Measurements from ENCODE around the gene GALNS. TPM values are rescaled to one million over a fixed set of nuclear protein-coding genes. Genes with fewer than 3 reads are reported as not detected.
"Not testable (repeated sequence)": the region's sequence is repeated elsewhere in the genome, so short reads cannot be mapped to it uniquely, and the experiment has no call there.

Gene GALNS
- total RNA-seq, 2 experiments from 2014 or later = 50.9 to 51.8 TPM

DNA sequence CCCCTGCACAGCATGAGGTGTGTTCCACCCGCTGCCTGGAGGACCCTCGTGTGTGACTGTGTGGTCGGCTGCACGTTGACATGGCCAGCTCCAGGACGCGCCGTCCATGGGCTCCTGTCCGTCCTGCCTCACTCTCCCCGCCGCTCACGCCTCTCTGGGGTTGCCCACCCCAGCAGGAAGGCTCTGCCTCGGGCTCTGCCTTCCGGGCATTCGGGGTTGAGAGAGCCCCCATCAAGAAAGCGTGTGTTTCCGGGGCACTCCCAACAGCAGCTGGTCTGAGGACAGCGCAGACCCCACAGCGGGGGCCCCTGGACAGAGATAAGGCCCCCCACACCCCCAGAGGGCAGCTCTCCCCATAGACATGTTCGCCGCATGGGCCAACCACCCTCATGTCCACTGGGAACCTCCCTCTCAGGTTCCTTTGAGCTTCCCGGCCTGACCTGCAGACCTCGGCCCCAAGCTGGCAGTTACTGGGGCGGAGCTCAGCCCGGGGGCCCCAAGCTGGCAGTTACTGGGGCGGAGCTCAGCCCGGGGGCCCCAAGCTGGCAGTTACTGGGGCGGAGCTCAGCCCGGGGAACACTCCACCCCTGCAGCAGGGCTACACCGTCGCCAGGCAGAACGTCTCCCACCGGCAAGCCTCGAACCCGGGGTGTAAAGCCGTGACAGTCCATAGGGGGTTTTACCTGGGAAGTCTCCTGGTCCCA is 63.3 kb downstream of the GALNS start:
- DNase-seq (no peak), ATAC-seq (ENCODE audit: low read depth) (peak; percentile 28)
- Mint-ChIP-seq H3K4me3 (peak overlapping the region; percentile 51), H3K9me3 (no peaks in the 10 kb centered on the region), H3K4me1 (peaks cover 39% of the 10 kb centered on the region), H3K27ac (peak overlapping the region; percentile 74), H3K27me3 (no peaks in the 10 kb centered on the region), H3K36me3 (no peaks in the 10 kb centered on the region)
- POLR2A ChIA-PET = interaction anchor here (1.0 to 3.4 kb wide), 4 partner anchors 9 to 112 kb away, joined by 5 to 14 read pairs (median 6); partner anchors contain the start of gene PIEZO1

DNA sequence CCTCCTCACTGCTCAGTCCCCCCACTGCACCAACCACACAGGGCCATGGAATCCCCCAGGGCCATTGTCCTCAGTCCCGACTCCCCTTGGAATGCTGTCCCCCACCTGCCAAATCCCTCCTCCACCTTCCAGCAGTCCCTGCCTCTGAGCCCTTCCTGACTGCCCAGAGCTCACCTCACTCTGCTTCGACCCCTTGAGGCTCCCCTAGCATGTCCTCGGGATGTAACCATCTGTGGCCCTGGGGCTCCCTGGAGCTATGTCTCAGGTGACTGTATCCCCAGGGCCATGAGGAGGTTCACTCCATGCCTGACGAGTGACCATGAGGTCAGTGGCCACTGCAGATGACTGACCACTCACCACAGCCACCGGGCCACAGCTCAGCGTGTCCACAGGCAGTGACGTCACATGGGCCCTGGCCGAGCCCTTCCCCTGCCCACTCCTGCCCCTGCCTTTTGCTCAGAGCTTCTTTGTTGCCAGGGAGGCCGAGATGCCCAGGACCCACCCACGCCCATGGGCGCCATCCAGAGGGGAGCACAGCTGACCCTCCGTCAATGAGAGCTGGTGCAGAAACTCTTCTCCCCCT is 64.0 kb downstream of the GALNS start:
- Mint-ChIP-seq H3K36me3 (no peaks in the 10 kb centered on the region), H3K4me3 (peak overlapping the region; percentile 50), H3K4me1 (peaks cover 39% of the 10 kb centered on the region), H3K9me3 (no peaks in the 10 kb centered on the region), H3K27ac (peak overlapping the region; percentile 75), H3K27me3 (no peaks in the 10 kb centered on the region)
- POLR2A ChIA-PET = interaction anchor here (1.7 to 3.4 kb wide), 3 partner anchors 8 to 90 kb away, joined by 5 to 14 read pairs (median 7); partner anchors contain the start of gene PIEZO1
- DNase-seq (no peak), ATAC-seq (ENCODE audit: low read depth) (no peak)

DNA sequence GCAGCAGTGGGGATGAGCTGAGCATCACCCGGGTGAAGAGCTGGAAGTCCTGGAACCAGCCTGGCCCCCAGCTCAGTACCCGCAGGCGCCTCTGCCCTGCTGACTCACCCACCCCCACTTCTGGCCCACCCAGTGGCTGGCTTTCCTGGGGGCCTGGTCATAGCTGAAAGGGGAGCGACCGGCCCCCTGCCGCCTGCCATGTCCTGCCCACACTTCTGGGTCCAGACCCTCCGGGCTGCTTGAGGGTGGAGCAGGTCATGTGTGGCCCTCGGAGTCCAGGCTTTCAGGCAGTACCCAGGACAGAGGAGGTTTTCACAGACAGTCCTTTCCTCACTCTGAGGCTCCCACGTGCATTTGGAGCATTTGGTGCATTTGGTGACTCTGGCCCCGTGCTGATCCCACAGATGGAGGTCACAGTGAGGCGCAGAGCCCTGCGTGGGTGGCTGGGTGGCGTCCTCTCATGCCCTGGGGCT is 64.6 kb downstream of the GALNS start:
- peak overlapping the region; percentile 75 for H3K27ac Mint-ChIP-seq
- H3K9me3 Mint-ChIP-seq = no peaks in the 10 kb centered on the region
- no peaks in the 10 kb centered on the region for H3K36me3 Mint-ChIP-seq
- peaks cover 39% of the 10 kb centered on the region for H3K4me1 Mint-ChIP-seq
- H3K4me3 Mint-ChIP-seq = no peak overlapping the region
- POLR2A ChIA-PET = interaction anchor here (1.8 kb wide), 1 partner anchor 88 kb away, joined by 7 read pairs; no protein-coding TSS in a partner anchor
- DNase-seq = no peak
- no peak for ATAC-seq (ENCODE audit: low read depth)
- no peaks in the 10 kb centered on the region for H3K27me3 Mint-ChIP-seq

DNA sequence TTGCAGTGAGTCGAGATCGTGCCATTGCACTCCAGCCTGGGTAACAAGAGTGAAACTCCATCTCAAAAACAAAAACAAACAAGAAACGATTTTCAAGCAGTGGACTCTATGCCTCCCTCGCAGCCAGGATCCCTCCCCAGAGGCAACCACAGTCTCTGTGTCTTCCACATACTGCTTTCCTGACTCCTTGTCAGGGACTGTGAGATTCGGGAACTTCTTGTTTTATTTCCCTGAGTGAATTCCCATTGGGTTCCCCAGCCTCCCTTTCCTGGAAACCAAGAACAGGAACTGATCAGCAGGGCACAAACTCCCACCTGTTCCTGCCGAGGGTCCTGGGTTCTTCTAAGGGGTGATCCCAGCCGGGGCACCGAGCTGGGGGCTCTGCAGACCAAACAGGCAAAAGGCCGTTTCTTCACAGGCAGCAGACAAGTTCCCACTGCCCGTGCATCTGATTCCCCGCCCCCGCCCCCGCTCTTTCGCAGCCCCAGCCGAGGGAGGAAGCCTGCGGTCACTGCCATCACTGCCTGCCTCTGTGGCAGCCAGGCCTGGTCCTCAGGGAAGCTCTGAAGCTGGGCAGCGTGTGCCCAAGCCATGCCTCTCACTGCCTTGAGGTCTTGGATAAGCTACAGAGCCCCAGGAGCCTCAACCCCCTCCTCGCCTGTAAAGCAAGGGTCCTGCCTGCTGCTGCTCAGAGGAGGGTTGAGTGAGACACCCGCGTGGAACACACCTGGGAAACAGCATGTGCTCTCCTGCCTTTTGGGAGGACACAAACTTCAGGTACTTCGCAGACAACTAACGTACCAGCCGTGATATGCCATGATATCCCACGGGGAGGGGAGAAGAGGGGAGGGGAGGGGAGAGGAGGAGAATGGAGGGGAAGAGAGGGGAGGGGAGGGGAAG is 66.2 kb downstream of the GALNS start:
- POLR2A ChIA-PET = no interaction called here
- H3K27me3 Mint-ChIP-seq = no peaks in the 10 kb centered on the region

DNA sequence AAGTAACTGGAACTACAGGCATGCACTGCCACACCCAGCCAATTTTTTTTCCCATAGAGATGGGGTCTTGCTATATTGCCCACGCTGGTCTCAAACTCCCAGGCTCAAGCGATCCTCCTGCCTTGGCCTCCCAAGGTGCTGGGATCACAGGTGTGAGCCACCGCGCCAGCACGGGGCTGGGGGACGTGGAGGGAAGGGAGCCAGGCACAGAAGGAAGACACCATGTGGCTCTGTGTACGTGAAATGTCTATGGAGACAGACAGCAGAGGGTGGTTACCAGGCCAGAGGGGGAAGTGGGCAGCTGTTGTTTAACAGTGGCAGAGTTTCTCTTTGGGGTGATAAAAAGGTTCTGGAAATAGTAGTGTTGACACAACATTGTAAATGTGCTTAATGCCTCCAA is 67.2 kb downstream of the GALNS start:
- ATAC-seq (ENCODE audit: low read depth) (no peak), DNase-seq (no peak)
- POLR2A ChIA-PET = no interaction called here
- no peaks in the 10 kb centered on the region for H3K27me3 Mint-ChIP-seq
- H3K9me3 Mint-ChIP-seq = no peaks in the 10 kb centered on the region
- peak overlapping the region; percentile 77 for H3K4me3 Mint-ChIP-seq
- H3K36me3 Mint-ChIP-seq = no peaks in the 10 kb centered on the region
- H3K4me1 Mint-ChIP-seq = peaks cover 30% of the 10 kb centered on the region
- H3K27ac Mint-ChIP-seq = peak overlapping the region; percentile 94

More for the DNA sequence above, 66.2 kb downstream of the GALNS start:
- H3K4me1 Mint-ChIP-seq = peaks cover 39% of the 10 kb centered on the region
- ATAC-seq (ENCODE audit: low read depth) (peak; percentile 58), DNase-seq (peak; percentile 70)
- H3K36me3 Mint-ChIP-seq = no peaks in the 10 kb centered on the region
- H3K4me3 Mint-ChIP-seq = peak overlapping the region; percentile 77
- H3K27ac Mint-ChIP-seq = peak overlapping the region; percentile 94
- H3K9me3 Mint-ChIP-seq = no peaks in the 10 kb centered on the region

DNA sequence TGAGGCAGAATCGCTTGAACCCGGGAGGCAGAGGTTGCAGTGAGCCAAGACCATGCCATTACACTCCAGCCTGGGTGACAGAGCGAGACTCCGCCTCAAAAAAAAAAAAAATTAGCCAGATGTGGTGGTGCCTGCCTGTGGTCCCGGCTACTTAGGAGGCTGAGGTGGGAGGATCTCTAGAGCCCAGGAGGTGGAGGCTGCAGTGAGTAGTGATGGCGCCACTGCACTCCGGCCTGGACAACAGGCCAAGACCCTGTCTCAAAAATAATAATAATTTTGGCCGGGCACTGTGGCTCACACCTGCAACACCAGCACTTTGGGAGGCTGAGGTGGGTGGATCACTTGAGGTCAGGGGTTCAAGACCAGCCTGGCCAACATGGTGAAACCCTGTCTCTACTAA is 68.0 kb downstream of the GALNS start:
- H3K4me3 Mint-ChIP-seq; H3K27me3 Mint-ChIP-seq; H3K27ac Mint-ChIP-seq; H3K36me3 Mint-ChIP-seq; ATAC-seq (ENCODE audit: low read depth); DNase-seq; POLR2A ChIA-PET; H3K9me3 Mint-ChIP-seq: not testable (repeated sequence)
- peaks cover 27% of the 10 kb centered on the region for H3K4me1 Mint-ChIP-seq

DNA sequence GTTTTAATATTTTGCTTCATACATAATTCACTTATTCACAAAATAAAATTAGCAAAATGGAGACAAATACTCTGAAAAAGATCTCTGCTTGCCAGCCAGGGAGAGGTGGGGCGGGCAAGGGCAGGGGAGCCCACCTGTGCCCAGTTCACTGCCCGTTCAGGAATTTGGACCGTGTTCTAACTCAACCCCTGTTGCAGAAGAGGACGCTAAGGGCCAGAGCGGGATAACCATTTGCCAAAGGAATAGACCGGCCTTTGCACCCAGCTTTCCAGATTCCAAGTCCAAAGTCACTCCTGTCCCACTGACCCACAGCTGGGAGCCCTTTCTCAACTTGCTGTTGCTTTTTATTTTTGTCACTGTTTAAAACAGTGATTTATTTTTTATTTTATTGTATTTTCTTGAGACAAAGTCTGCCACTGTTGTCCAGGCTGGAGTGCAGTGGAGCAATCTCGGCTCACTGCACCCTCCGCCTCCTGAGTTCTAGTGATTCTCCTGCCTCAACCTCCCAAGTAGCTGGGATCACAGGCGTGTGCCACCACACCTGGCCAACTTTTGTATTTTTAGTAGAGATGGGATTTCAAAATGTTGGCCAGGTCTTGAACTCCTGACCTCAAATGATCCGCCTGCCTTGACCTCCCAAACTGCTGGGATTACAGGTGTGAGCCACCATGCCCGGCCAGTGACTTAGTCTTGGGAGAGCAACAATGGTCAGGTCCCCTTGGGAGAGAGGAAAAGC is 69.0 kb downstream of the GALNS start:
- H3K27me3 Mint-ChIP-seq = no peaks in the 10 kb centered on the region
- DNase-seq (no peak), ATAC-seq (ENCODE audit: low read depth) (no peak)
- H3K4me3 Mint-ChIP-seq = no peak overlapping the region
- H3K4me1 Mint-ChIP-seq = peaks cover 28% of the 10 kb centered on the region
- no peak overlapping the region for H3K27ac Mint-ChIP-seq
- POLR2A ChIA-PET = interaction anchor here (1.0 kb wide), 1 partner anchor 86 kb away, joined by 3 read pairs; no protein-coding TSS in a partner anchor
- no peaks in the 10 kb centered on the region for H3K9me3 Mint-ChIP-seq
- H3K36me3 Mint-ChIP-seq = no peaks in the 10 kb centered on the region

DNA sequence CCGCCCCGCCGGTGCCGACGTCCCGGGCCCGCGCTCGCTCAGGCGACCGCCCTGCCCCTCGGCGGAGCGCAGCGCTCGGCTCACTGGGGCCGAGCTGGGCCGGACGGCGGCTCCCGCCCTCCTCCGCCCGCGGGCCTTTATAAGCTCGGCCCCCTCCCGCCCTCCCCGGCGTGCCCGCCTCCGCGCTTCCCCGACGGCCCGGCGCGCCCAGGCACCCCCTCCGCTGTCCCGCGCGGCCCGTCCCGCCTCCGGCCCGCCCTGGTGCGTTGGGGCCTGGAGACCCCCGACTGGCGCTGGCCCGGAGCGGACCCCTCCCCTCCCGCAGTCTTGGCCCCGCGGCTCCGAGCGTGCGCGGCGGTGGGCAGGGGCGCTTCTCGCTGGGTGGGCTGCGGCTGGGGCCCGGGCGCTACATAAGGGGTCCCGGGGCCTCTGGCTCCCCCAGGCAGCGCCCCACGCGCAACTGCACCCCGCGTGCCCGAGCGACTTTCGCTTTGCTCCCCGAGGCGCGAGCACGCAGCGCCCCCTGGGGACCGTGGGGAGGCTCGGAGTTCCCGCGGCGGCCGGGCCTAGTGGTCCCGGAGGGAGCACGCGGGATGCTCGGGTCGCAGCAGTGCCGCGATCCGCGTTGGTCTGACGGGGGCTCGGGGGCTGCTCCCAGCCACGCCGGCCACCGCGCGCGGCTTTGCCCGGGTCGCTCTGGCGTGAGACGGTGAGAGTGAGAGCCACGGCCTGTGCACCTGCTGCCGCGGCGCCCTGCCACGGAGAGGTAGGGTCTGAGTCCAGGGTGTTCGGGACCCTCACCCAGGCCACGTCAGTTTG is 71.4 kb downstream of the GALNS start, which contains the start of gene PIEZO1:
TSS of gene PIEZO1 (minus strand) at position 115 of the 819 bp plus-strand sequence. CDS start 256 bp downstream, outside the sequence.
- DNase-seq (peak; percentile 90), ATAC-seq (ENCODE audit: low read depth) (peak; percentile 41)
- H3K4me1 Mint-ChIP-seq = peaks cover 42% of the 10 kb centered on the region
- H3K9me3 Mint-ChIP-seq = no peaks in the 10 kb centered on the region
- H3K27ac Mint-ChIP-seq = peak within 1 kb of the TSS; percentile 90
- H3K27me3 Mint-ChIP-seq = no peaks in the 10 kb centered on the region
- peak within 1 kb of the TSS; percentile 75 for H3K4me3 Mint-ChIP-seq
- no peaks in the 10 kb centered on the region for H3K36me3 Mint-ChIP-seq
- POLR2A ChIA-PET = interaction anchor here (0.6 to 2.3 kb wide), 8 partner anchors 9 to 50 kb away, joined by 3 to 14 read pairs (median 5); partner anchors contain the start of gene APRT

DNA sequence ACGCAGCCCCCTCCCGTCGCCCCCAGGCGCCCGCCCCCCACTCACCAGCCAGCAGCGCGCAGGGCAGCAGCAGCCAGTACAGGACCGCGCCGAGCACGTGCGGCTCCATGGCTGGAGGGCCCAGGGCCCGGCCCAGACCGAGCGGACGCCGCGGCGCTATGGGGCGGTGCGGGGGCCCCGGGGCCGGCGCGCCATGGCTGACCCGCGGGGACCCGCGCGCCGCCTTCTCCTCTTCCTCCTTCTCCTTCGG is 72.0 kb downstream of the GALNS start:
- Mint-ChIP-seq H3K4me1 (peaks cover 39% of the 10 kb centered on the region), H3K4me3 (peak overlapping the region; percentile 13), H3K36me3 (no peaks in the 10 kb centered on the region), H3K27me3 (no peaks in the 10 kb centered on the region), H3K9me3 (no peaks in the 10 kb centered on the region), H3K27ac (no peak overlapping the region)
- ATAC-seq (ENCODE audit: low read depth) (peak; percentile 6), DNase-seq (no peak)
- POLR2A ChIA-PET = interaction anchor here (0.7 to 2.3 kb wide), 7 partner anchors 9 to 48 kb away, joined by 3 to 14 read pairs (median 5); partner anchors contain the start of gene APRT

DNA sequence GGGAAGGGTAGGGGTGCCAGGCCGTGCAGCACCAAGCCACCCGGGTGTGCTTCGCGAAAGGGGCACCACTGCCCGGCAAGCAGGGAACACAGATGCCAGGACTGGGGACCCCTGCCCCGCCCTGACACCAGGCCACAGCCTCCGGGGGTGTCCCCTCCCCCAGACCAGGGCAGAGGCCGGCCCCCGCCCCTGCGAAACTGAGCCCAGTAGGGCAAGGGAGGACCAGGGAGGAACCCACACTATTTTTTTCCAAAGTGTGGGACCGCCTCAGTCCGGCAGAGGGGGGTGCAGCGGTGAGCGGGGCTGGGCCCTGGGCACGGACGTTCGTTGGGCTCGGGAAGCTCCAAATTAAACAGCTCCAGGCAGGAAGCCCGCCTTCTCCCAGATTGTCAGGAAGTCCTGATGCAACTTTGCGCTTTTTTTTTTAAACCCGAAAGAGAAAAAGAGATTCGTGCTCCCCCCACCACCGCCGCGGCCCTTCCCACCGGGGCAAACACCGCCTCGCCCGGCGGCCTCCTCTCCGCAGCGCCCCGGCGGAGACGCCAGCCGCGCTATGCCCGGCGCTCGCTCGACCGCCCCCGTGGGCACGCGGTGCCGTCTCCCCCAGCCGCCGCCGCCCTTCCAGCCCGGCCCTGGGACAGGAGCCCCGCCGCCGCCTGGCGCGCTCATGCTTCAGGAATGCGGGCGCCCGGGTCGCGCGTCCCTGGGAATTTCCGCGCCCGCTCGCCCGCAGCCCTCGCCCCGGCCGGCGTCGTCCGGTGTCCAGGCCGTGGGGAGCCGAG is 72.5 kb downstream of the GALNS start:
- Mint-ChIP-seq H3K9me3 (no peaks in the 10 kb centered on the region), H3K4me1 (peaks cover 35% of the 10 kb centered on the region), H3K36me3 (no peaks in the 10 kb centered on the region), H3K4me3 (peak overlapping the region; percentile 75), H3K27me3 (no peaks in the 10 kb centered on the region), H3K27ac (peak overlapping the region; percentile 90)
- POLR2A ChIA-PET = interaction anchor here (1.3 to 2.3 kb wide), 6 partner anchors 10 to 47 kb away, joined by 4 to 14 read pairs (median 9); partner anchors contain the start of gene APRT
- peak; percentile 18 for ATAC-seq (ENCODE audit: low read depth)
- peak; percentile 69 for DNase-seq

DNA sequence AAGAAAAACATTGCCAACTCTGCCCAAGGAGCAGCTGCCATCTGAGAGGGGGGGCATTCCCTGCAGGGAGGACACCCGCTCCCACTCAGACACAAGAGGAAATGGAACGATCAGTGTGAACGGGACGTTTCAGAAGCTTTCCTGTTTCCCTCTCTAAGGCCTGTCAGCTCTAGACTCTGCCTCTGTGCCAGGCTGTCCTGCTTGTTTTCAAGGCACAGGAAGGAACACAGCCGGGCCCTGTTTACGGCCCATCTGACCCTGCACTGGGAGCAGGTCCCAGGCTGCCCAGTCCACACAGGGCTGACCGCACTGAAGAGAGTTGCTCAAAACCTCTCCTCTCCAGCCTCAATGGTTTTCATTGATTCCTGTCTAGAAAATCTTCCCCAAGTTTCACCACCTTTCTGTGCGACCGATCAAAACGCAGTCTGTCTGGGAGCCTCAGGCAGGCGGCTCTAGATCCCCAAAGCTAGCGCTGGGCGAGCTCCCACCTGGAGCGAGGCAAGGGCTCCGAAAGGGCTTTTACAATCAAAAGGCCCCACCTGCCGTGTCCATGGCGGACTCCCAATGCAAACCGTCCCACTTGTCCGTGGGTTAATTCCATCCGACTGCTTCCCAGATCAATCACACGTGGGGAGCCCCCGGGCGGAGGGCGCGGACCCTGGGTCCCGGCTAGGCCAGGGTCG is 73.2 kb downstream of the GALNS start:
- peaks cover 35% of the 10 kb centered on the region for H3K4me1 Mint-ChIP-seq
- H3K27me3 Mint-ChIP-seq = no peaks in the 10 kb centered on the region
- H3K9me3 Mint-ChIP-seq = no peaks in the 10 kb centered on the region
- H3K4me3 Mint-ChIP-seq = peak overlapping the region; percentile 75
- H3K36me3 Mint-ChIP-seq = no peaks in the 10 kb centered on the region
- H3K27ac Mint-ChIP-seq = peak overlapping the region; percentile 76
- POLR2A ChIA-PET = interaction anchor here (0.7 to 2.3 kb wide), 10 partner anchors 11 to 434 kb away, joined by 3 to 14 read pairs (median 5); partner anchors contain the start of genes APRT and ZNF778
- ATAC-seq (ENCODE audit: low read depth) = no peak
- peak; percentile 39 for DNase-seq

Measured in activated naive CD8-positive, alpha-beta T cell treated with anti-CD3 and anti-CD28 coated beads, Interleukin-2, amount 10 ng/mL, durations not matched to agents 7 days and 5 days (primary cell).